ENCODE measurements around the gene FOXO1.

Gene FOXO1

DNA sequence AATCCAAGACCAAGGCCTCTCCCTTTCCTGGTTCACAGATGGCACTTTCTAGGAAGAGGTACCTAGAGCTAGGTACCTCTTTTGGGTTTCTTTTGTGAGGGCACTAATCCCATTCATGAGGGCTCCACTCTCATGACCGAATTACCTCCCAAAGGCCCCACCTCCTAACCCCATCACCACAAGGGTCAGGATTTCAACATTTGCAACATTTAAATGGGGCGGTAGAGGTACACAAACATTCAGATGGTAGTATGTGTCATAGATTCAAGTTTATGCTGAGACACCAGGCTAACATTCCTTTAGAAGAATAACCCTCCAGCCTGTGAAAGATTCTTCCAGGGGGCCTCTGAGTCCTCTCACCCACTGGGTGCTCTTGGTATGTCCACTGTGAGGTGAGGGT lies 116.3 kb downstream of the FOXO1 start:
- no peak for DNase-seq (ENCODE audit: low read depth in 2 of 2, low spot score in 1 of 2)

DNA sequence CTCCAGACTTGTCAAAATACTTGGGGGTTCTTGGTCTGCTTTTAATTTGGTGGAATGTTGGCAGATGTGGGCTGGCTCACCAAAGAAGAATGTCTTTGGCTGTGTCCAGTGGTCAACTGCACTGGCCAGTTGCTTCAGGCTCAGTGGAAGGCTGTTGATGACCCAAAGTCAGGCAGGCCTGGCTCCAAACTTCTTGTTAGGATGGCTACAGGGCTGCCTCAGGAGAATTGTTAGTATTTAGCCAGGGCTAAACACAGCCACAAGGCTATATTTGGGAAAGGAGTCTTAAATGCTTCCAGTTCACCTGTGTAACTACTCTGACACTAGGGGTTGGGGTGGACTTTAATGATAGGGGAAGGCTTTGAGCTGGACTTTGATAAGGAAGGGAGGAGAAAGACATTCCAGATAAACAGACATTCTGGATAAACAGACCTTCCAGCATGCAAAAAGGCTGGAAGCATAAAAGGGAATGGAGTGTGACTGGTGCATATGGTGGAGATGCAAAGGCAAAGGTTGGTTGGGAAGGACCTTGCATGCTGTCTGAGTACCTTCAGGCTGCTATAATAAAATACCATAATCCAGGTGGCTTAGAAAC lies 116.8 kb downstream of the FOXO1 start:
- DNase-seq (ENCODE audit: low read depth in 2 of 2, low spot score in 1 of 2): no peak

DNA sequence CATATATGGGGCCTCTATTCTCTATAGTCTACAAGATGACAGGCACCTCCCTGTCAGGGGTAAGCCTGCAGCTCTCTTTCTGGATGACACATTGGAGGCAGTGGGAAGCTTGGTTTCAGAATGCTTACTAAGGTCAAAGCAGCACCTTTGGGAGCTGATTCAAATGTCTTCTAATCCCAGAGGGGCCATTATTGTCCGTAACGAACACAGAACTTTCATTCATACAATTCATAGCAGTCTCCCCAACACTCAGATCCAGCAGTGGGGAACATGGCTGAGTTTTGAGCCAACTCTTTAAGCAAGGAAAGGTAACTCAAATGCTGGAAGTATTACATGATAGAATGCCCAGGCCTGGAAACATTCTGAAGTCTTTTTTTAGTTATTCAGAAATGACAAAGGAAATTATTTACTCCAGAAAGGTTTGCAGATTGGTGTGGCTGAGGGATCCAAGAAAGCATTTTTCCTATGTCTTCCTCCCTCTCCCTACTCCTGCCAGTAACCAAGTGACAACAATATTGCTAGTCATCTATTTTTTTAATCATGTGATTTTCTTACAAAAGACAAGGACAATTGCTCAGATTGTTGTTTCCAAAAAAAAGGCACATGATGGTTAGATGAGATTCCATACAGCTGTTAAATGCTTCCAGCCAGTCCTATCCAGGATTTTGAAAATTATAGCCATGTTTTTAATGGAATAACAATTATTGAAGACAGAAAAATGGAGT lies 118.7 kb downstream of the FOXO1 start:
- DNase-seq (ENCODE audit: low read depth in 2 of 2, low spot score in 1 of 2): no peak

DNA sequence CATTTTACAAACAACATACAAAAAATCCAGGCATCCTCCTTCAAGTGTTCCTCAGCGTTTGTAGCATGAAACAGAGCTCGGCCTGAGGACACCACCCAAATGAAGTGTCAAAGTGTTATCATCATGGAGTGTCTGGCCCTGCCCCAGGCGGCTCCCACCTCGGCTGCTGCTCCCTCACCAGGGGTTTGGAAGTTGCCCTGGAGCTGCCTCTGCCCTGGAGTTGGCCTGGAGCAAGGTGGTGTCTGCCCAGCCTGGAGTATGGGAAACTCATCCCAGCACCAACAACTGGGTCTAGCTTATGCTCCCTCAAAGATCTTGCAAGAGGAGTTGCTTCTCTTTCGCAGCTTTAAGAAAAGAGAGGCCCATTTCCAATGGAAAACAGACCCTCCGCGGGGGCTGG lies 120.4 kb downstream of the FOXO1 start:
- DNase-seq (ENCODE audit: low read depth in 2 of 2, low spot score in 1 of 2): no peak

DNA sequence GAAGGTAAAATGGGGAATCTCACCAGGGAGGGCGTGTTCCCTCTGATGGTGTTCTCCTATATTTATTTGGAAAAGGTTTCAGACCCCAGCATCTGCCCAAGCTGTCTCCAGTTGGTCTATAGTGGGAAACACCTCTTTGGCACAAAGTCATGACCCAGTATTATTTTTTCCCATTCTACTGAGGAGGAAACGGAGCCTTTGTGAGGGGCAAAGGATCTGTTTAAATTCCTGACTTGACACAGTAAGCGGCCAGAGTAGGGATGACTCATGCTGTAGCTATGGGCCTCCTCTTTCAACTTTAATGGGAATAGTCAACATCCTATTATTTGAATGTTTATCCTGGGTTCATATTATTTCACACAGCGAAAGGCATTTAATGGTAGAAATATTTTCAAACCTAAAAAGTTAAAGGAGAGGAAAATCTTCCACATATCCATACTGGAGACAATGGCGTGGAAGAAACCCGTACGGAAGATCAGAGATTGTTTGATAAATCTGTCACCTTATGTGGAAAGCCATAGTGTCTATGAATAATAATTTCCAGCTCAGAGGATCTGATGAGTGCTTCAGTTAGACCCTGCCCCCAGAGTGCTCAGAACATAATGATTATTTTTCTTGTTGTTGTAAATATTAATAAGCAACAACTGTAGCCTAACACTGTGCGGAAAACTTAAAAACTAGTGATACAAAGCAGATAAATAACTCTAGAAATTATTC lies 126.0 kb downstream of the FOXO1 start:
- no peak for DNase-seq (ENCODE audit: low read depth in 2 of 2, low spot score in 1 of 2)

DNA sequence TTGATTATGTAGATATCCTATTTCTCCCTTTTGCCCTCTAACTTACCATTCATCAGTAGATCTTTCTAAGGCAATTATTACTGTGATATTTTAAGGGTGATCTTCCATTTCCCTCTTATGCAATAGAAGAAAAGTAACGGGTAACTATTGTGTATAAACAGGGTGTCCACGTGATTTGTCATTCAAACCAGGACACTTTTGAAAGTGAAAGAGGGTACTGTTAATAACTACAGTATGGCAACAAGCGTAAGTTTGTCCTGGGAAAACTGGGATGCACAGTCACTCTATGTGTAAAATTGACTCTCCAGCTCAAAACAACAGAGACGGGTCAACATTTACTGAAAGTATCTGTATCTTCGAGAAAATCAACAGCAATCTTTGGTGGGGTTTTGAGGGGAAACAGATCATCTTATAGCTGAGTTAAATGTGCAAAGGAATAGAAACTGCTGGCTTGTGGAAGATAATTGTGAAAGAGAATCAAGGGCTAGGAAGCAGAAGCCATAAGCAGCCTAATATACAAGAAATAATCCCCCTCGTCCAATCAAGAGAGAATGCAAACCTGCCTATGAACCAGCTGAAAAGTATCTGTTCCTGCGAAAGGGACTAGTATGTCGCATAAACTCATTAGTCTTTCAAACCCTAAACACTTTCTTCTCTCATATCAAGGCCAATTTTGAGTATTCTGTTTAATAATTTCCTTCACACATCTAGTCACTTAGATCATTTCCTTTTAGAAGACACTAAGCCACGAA lies 126.7 kb downstream of the FOXO1 start:
- no peak for DNase-seq (ENCODE audit: low read depth in 2 of 2, low spot score in 1 of 2)

DNA sequence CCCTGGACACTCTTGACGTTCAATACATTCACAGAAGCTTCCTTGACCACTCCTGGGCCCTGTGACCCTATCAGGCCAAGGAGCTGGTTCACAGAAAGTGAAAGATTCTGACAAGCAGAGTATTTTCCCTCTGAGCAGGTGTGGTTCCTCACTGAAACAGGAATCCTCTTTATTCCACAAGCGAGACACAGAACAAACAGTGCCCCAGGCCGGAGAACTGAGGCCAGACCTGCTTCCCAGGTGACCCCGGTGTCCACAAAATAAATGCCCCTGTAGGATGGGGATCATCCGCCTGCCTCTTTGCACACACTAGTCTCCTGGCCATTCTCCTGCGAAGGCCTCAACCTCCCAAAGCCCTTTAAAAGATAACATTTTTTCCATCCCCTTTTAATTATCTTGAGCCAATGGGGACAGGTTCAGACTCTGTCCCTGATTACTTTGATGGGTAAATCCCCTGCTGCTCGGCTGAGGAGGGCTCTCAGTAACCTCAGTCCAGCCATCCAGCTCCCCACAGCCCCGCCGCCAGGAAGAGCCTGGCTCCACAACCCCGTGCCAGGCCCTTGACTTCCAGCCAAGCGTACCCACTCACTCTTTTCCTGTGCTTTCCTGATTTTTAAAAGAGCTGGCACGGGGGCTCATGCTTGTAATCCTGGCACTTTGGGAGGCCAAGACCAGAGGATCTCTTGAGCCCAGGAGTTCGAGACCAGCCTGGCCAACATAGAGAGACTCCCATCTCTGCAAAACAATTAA lies 129.1 kb downstream of the FOXO1 start:
- DNase-seq (ENCODE audit: low read depth in 2 of 2, low spot score in 1 of 2): no peak

DNA sequence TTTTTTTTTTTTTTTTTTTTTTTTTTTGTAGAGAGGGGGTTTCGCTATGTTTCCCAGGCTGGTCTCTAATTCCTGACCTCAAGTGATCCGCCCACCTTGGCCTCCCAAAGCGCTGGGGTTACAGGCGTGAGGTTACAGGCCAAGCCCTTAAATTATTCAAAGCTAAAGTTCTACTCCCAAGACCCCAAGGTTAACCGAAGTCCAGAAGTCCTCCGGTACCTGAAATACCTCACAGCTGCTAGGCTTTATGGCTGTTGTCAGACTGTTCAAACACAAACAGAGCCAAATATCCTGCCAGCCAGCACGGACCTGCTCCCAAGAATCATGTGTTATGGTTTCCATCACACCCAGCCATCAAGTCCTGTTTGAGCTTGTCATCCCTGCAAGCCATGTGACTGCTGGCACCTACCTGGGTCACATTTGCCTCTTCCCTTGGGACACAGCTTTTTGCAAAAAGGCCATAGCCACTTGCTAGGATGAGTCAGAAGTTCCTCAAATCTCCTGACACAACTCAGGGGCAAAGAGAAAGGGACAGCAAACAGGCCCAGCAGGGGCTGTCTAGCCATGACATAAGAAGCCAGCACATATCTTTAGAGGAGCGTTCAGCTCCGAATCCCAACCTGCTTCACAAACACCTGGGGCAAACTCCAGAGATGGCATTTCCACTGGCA lies 129.9 kb downstream of the FOXO1 start:
- DNase-seq (ENCODE audit: low read depth in 2 of 2, low spot score in 1 of 2): no peak

DNA sequence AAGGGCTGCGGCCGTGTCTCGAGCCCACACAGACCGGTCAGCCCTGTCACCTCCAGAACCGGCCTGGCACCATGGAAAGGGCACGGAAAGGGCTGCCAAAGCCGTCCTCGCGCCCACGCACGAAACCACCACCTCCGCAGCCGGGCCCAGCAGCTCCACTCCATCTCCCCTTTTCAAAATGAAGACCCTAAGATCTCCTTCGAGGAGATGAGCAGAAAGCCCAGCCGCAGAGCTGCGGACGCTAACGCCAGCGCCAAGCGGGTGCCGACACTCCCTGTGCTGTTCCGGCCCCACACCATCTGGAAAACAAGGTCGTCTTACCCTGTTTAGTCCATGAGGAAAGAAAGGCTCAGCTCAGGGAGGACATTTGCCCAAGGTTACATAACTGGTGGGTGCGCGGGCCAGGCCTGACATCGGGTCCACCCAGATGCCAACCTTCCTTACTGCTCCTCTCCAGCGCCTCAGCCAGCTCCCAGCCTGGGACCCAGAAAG lies 131.1 kb downstream of the FOXO1 start:
- no peak for DNase-seq (ENCODE audit: low read depth in 2 of 2, low spot score in 1 of 2)

DNA sequence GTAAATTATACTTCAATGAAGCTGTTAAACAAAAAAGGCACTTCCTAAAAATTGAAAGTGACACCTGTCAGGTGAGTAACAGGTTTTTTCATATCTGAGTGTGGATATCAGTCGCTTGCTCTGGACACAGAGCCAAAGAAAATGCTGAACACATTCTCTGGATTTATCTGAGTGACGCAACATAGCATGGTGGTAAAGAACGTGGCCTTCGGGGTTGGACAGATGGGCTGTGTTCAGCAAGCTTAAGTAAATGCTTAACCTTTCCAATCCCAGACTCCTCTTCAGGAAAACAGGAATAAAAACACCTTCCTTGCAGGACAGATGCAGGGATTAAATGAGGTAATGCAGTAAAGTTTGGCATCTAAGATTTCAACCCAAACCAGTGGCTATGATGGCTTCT lies 132.0 kb downstream of the FOXO1 start:
- no peak for DNase-seq (ENCODE audit: low read depth in 2 of 2, low spot score in 1 of 2)

DNA sequence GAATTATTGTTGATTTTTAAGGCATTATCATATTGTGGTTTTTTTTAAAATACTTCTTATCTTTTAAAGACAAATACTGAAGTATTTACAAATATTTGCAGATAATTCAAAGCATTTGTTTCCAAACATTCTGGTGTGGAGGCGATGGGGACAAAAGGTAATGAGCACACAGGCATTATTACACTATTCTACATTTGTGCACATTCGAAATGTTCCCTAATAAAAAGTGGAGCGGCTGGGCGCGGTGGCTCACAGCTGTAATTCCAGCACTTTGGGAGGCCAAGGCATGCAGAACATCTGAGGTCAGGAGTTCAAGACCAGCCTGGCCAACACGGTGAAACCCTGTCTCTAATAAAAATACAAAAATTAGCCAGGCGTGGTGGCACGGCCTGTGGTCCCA lies 133.4 kb downstream of the FOXO1 start:
- DNase-seq (ENCODE audit: low read depth in 2 of 2, low spot score in 1 of 2): no peak

DNA sequence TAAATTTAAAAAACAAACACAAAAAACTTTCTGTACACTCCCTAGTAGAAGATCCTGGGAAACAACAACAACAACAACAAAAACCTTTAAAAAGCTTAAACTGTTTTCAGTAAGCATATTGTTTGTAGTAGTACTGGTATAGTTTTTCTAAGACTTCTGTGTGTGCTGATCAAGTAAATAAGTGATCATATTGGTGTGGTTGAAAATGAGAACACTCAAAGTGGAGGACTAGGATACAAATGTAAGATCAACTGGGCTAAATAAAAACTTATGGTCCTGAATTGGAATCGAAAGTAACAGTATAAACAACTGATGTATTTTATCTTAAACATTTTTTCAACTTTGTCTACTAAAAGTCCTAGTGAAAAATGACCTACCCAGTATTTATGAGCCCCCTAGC lies 135.5 kb downstream of the FOXO1 start:
- no peak for DNase-seq (ENCODE audit: low read depth in 2 of 2, low spot score in 1 of 2)

DNA sequence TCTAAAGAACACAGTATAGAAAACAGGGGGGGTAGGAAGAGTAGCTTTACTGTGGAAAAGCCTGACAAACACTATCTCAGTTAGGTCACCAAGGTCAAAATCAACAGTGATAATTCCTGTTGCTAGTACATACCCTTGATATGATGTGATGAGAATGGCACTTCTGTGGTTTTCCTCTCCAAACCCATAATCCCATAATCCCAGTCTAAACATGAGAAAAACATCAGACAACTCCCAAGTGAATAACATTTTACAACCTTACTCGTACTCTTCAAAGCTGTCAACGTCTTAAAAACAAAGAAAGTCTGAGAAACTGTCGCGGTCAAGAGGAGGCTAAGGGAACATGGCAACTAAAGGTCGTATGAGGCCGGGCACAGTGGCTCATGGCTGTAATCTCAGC lies 137.6 kb downstream of the FOXO1 start:
- no peak for DNase-seq (ENCODE audit: low read depth in 2 of 2, low spot score in 1 of 2)

DNA sequence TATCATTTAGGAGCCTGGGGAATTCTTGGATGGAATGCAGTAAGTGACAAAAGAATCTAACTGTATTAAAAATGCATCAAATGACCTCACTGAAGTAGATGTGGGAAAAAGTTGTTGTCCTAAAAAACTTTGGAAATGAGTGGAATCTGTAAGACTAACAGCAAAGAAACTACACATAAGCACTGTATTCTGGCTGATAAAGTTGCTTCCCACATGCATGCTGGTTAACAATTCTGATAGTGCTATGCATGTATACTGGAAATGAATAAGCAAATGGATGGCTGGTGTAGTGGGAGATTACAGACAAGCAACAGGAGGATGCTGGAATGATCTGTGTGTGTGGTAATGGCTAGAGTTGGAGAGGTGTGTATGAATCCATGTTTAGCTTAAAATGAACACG lies 138.5 kb downstream of the FOXO1 start:
- DNase-seq (ENCODE audit: low read depth in 2 of 2, low spot score in 1 of 2): no peak

DNA sequence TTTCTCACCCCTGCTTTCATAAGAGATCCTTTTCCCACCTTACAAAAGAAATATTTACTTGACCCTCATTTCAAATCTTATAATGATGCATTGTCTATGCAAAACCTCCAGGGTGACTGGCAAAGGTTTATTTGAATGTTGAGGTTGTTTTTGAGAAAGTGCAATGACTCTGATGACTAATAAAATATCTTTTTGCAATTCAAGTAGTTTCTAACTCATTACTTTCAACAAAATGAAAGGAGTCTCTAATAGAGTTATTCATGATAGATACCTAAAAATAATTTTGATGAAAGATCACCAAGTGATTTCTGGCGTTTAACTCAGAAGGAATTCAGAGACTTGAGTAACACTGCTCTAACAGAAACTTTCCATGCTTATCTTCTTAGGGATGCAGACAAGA lies 144.2 kb downstream of the FOXO1 start:
- no peak for DNase-seq (ENCODE audit: low read depth in 2 of 2, low spot score in 1 of 2)

DNA sequence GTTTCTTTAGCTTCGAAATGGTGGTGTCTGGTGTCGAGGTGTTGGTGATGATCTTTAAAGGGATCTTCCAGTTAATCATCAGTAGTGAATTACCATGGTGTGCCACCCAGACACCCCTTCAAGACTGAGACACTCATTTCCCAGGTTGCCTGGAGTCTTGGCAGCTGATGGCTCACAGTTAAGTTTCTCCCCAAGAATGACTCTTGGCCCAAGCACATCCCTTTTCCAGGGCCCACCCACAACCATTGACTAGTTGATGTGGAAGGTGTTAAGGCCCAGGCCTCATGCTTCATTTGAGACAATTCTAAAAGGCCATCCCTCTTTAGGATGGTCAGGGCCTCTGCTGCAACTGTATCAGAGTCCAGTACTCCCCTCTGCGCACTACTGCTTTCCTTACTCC lies 145.5 kb downstream of the FOXO1 start:
- no peak for DNase-seq (ENCODE audit: low read depth in 2 of 2, low spot score in 1 of 2)

DNA sequence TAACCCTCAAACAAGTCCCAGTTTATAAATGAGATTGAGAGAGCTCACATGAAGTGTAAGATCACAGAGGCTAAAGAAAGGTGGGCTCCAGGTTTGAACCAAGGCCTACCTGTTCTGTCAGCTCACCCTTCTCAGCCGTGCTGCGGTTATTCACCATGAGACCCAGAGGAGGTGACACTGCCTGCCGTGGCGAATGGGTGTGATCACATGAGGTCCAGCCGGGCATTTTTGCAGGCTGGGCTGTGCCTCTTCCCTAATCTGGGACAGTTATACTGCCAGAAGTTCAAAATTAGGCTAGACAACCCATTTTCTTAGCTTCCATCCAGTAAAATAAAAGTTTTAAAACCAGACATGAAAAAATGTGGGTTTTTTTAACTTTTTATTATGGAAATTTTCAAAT lies 146.8 kb downstream of the FOXO1 start:
- no peak for DNase-seq (ENCODE audit: low read depth in 2 of 2, low spot score in 1 of 2)

DNA sequence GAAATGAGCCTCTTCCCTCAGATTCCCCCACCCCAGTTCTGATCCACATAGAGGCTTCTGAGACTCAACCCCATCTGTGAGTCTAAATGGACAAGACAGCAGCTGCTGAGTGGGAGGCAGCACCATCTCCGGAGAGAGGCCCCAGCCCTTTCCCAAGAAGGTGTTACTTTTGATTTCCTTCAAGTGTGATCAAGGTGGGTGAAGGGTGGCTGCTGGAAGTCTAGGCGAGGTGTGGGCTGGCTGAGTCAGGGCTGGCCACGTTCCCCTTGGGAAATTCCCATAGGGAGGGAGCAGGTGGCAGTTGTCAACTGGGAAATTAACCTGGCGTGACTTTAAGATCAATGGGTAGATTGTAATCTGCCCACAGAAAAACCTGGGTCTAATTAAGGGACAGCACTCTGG lies 148.0 kb downstream of the FOXO1 start:
- DNase-seq (ENCODE audit: low read depth in 2 of 2, low spot score in 1 of 2): peak; percentile 4 to 36

DNA sequence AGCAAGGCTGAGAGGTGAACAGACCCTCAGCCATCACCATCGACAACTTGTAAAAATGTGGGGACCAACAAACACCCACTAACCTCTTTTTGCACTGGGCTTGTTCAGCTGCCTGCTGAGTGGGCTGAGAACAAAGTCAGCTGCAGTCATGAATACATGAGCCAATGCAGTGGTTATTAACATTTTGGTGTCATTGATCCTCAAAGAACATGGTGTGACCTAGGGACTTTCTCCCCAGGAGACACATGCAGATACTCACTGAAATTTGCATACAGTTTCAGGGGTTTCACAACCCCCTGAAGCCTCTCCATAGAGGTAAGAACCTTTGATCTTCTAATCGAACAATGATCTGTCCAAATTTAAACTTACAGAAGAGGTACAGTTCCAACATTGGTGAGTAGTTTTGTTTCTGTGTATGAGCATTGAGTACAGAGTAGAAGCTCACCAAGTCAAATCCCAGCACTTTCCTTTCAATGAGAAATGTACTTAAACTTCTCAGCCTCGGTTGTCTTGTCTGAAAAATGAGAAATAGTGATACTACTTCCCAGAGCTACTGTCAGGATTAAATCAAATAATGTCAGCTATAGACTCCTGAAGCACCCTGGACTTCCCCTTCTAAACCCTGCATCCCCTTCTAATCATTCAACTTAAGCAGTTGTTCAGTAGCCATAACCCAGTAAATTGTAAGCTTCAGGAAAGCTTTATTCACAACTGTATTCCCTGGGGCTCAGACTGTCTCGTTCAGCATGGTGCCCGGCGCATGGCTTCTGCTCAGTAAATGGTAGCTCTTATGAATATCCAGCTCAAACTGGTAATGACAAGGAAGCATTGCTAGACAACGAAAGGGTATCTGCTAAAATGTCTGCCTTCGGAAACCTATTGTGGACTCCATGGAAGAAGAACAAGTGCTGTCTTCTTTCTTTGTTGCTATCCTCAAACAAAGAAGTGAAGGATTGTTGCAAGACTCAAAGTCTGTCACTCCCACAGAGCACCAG lies 148.7 kb downstream of the FOXO1 start:
- no peak for DNase-seq (ENCODE audit: low read depth in 2 of 2, low spot score in 1 of 2)

All from stimulated activated CD8-positive, alpha-beta memory T cell treated with anti-CD3 and anti-CD28 coated beads, Interleukin-4, amount 100 ng/mL, for 4 hours (primary cell).